MG63 (cell line): ENCODE measurements around the gene EFCAB3. TPM values are rescaled to one million over a fixed set of nuclear protein-coding genes. Genes with fewer than 3 reads are reported as not detected.
"Not testable (repeated sequence)": the region's sequence is repeated elsewhere in the genome, so short reads cannot be mapped to it uniquely, and the experiment has no call there.

Source experiments
- DNase-seq: peaks from one replicate; pipeline ENCODE4 v3.0.0-alpha.2; 2020
- H3K27me3 ChIP-seq: fragments of 250-450 bp; sonication (Bioruptor Pico); 2 replicates; pipeline ENCODE4 v1.5.1; 2020; ENCODE audit warnings: mild to moderate bottlenecking, moderate library complexity
- H3K36me3 ChIP-seq: fragments of 250-450 bp; sonication (Bioruptor Pico); 2 replicates; pipeline ENCODE4 v1.5.1; 2020; ENCODE audit warnings: mild to moderate bottlenecking, moderate library complexity
- H3K4me3 ChIP-seq: fragments of 250-450 bp; sonication (Bioruptor Pico); 2 replicates; pipeline ENCODE4 v1.5.1; 2020; ENCODE audit warnings: mild to moderate bottlenecking, moderate library complexity
- H3K9me3 ChIP-seq: fragments of 250-450 bp; sonication (Bioruptor Pico); 2 replicates; pipeline ENCODE4 v1.5.1; 2020; ENCODE audit warnings: mild to moderate bottlenecking, moderate library complexity
- total RNA-seq: library from RNA; depleted of rRNA; stranded (reverse); fragments of >200 nt; shearing (Covaris generic); gene quantifications from 2 replicates; pipeline ENCODE4 v1.2.3, GENCODE V29; 2014; ENCODE audit warnings: low replicate concordance; rRNA removed

Gene EFCAB3
- total RNA-seq: not detected in 2 replicates

DNA sequence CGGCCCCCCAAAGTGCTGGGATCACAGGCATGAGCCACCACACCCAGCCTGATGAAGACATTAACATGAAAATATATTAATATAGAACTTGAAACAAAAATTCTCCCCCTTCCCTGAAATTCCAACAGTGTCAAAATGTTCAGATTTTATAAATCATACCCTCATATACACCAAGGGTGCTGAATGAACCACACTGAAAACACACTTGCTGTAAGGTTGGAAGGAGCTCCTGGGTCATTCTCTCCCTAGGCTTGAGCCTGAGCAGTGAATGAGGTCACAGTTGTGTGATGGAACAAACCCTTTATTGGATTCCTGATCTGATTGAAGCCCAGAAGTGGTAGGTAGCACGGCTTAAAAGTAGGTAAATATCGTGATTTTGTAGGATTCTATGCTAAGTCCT lies at the start of gene EFCAB3:
TSS of gene EFCAB3 (plus strand) at position 301 of the 400 bp plus-strand sequence. CDS start 2,427 bp downstream, outside the sequence.
- Histone ChIP-seq H3K4me3 (no peak within 1 kb of the TSS), H3K27me3 (peaks cover 52% of the 10 kb centered on the region), H3K9me3 (no peaks in the 10 kb centered on the region), H3K36me3 (no peaks in the 10 kb centered on the region)
- DNase-seq: no peak

- no peaks in the 10 kb centered on the region for H3K36me3 ChIP-seq
- no peak overlapping the region for H3K4me3 ChIP-seq
- no peak for DNase-seq
- peaks cover 13% of the 10 kb centered on the region; the same call in 1 of the 2 replicates for H3K27me3 ChIP-seq
- H3K9me3 ChIP-seq: peaks cover 5% of the 10 kb centered on the region
These were observed 43.8 kb upstream of the EFCAB3 start for GRCh38 chr17:62336527-62336926.

- Histone ChIP-seq H3K36me3 (no peaks in the 10 kb centered on the region), H3K9me3 (peaks cover 5% of the 10 kb centered on the region), H3K4me3 (no peak overlapping the region), H3K27me3 (peaks cover 62% of the 10 kb centered on the region)
- no peak for DNase-seq
These were observed 36.5 kb upstream of the EFCAB3 start for GRCh38 chr17:62343764-62344270.

- Histone ChIP-seq H3K36me3 (no peaks in the 10 kb centered on the region), H3K27me3 (peaks cover 63% of the 10 kb centered on the region), H3K9me3 (peaks cover 10% of the 10 kb centered on the region), H3K4me3 (no peak overlapping the region)
- DNase-seq: no peak
These were observed 29.2 kb upstream of the EFCAB3 start for GRCh38 chr17:62351176-62351575.

- Histone ChIP-seq H3K9me3 (no peaks in the 10 kb centered on the region), H3K27me3 (peaks cover 24% of the 10 kb centered on the region), H3K4me3 (no peak overlapping the region), H3K36me3 (no peaks in the 10 kb centered on the region)
- no peak for DNase-seq
These were observed 14.2 kb upstream of the EFCAB3 start for GRCh38 chr17:62366191-62366590.

DNA sequence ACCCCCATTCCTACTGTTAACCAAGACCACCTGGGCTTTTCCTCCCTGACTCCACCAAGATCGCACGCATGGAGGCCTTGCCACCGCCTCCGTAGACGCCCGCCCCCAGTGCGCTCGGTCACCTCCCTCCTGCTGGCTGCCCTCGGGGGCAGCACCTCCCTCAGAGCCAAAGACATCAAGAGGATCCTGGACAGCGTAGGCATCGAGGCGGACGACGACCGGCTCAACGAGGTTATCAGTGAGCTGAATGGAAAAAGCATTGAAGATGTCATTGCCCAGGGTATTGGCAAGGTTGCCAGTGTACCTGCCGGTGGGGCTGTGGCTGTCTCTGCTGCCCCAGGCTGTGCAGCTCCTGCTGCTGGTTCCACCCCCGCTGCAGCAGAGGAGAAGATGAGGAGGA lies 1.2 kb downstream of the EFCAB3 start:
- DNase-seq: no peak
- no peaks in the 10 kb centered on the region for H3K36me3 ChIP-seq
- peaks cover 40% of the 10 kb centered on the region for H3K27me3 ChIP-seq
- no peak overlapping the region for H3K4me3 ChIP-seq
- no peaks in the 10 kb centered on the region for H3K9me3 ChIP-seq

DNA sequence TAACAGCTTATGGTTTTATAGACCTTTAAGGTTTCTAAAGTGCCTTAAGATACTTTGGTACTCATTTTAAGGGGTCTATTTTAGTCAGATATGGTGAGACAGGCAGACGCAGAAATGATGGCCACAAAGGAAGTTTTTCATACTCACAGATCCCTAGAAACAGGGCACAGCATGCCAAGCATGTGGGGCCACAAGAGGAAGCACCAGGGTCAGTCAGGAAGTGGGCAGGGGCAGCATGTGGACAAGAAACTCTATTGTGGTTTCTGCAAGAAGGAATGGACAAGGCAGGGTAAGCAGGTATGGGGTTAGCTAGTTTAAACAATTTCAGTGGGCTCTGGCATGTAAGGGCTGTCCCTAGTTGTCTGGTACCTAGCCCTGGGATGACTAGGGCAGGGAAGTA lies 8.5 kb downstream of the EFCAB3 start:
- Histone ChIP-seq H3K27me3 (peaks cover 37% of the 10 kb centered on the region), H3K36me3 (no peaks in the 10 kb centered on the region), H3K9me3 (no peaks in the 10 kb centered on the region), H3K4me3 (no peak overlapping the region)
- DNase-seq: no peak

GRCh38 chr17:62392908-62393307 lies 12.6 kb downstream of the EFCAB3 start:
- peaks cover 55% of the 10 kb centered on the region for H3K27me3 ChIP-seq
- H3K9me3 ChIP-seq: no peaks in the 10 kb centered on the region
- H3K36me3 ChIP-seq: no peaks in the 10 kb centered on the region
- no peak for DNase-seq
- H3K4me3 ChIP-seq: no peak overlapping the region

GRCh38 chr17:62398891-62399290 lies 18.5 kb downstream of the EFCAB3 start:
- peaks cover 22% of the 10 kb centered on the region for H3K27me3 ChIP-seq
- no peak overlapping the region for H3K4me3 ChIP-seq
- peaks cover 4% of the 10 kb centered on the region for H3K9me3 ChIP-seq
- no peaks in the 10 kb centered on the region for H3K36me3 ChIP-seq
- DNase-seq: no peak

GRCh38 chr17:62405451-62405850 lies 25.1 kb downstream of the EFCAB3 start:
- Histone ChIP-seq H3K9me3 (peaks cover 4% of the 10 kb centered on the region), H3K36me3 (no peaks in the 10 kb centered on the region), H3K27me3 (peaks cover 3% of the 10 kb centered on the region; the same call in 1 of the 2 replicates), H3K4me3 (no peak overlapping the region)
- no peak for DNase-seq

DNA sequence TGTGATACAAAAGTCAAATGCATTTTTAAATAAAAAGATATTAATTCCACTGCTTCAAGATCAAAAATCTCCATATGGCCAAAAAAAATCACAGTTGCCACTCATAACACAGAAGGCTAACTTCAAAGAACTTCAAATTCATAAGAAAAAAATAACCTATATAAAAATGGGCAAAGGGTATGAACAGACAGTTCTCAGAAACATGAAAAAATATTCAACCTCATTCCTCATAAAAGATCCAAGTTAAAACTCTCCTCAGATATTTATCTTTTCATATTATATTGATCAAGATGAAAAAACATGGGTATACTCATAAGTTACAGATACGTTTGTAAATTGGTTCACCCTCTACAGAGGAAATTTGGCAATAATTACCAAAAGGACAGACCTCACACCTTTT lies 32.7 kb downstream of the EFCAB3 start:
- DNase-seq, H3K4me3 ChIP-seq, H3K36me3 ChIP-seq, H3K27me3 ChIP-seq, H3K9me3 ChIP-seq: not testable (repeated sequence)

DNA sequence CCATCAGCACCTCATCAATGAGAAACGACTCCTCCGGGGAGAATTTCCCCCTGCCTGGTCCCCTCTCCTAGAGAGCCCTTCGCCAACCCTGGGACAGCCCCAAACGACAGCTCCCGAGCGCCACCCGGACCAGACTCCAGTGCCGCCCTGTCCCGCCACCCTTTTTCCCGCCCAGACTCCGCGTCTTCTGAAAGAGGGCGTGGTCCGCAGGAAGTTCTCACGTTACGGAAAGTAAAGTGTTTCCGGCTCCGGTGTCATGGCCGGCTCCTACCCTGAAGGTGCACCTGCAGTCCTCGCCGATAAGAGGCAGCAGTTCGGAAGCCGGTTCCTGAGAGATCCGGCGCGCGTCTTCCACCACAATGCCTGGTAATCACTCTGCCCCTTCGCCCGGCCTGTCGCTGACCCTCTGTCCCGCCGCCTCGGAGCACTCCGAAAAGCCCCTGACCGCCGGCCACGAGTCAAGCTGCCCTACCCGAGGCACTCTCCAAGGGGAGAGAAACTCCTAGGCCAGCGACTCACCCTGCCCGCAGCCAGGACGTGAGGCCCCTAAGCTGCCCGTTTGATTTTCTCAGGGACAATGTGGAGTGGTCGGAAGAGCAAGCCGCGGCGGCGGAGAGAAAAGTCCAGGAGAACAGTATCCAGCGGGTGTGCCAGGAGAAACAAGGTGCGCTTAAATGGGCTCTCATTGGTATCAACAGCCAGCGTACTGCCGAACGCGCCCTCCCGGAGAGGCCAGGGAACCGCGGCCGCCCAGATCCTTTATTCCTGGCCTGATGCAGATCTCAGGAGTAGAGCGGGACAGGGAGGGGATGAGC lies 43.5 kb downstream of the EFCAB3 start, which contains the start of gene METTL2A:
TSS of gene METTL2A (plus strand) at position 251 of the 815 bp plus-strand sequence. CDS start at position 257, 6 bp downstream.
- not testable (repeated sequence) for H3K9me3 ChIP-seq, H3K27me3 ChIP-seq
- H3K36me3 ChIP-seq: peaks cover 16% of the 10 kb centered on the region
- peak; percentile 90 for DNase-seq
- peak within 1 kb of the TSS; percentile 81 for H3K4me3 ChIP-seq

DNA sequence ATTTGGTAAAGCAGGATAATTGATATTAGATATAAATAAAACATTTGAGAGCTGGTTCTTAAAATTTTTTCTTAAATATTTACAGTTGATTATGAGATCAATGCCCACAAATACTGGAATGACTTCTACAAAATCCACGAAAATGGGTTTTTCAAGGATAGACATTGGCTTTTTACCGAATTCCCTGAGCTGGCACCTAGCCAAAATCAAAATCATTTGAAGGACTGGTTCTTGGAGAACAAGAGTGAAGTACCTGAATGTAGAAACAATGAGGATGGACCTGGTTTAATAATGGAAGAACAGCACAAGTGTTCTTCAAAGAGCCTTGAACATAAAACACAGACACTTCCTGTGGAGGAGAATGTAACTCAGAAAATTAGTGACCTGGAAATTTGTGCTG lies 45.9 kb downstream of the EFCAB3 start:
- not testable (repeated sequence) for H3K27me3 ChIP-seq, H3K4me3 ChIP-seq, DNase-seq, H3K9me3 ChIP-seq
- H3K36me3 ChIP-seq: peaks cover 23% of the 10 kb centered on the region

- H3K9me3 ChIP-seq, H3K4me3 ChIP-seq, DNase-seq, H3K27me3 ChIP-seq: not testable (repeated sequence)
- peaks cover 22% of the 10 kb centered on the region for H3K36me3 ChIP-seq
These were observed 54.9 kb downstream of the EFCAB3 start for GRCh38 chr17:62435251-62435650.

DNA sequence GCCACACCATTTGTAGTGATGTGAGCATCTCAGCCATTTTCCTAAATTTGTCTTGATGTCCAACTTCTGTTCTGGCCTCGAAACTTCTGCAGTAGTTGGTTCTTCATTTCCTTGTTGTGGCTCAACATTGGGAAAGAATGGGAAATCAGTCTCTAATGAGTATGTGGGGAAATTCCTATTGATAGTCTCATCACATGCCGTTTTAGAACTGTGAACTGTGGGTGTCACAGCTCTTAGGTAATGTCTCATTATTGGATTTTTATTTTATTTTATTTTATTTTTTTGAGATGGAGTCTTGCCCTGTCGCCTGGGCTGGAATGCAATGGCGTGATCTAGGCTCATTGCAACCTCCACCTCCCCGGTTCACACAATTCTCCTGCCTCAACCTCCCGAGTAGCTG lies 60.8 kb downstream of the EFCAB3 start:
- not testable (repeated sequence) for H3K27me3 ChIP-seq, H3K9me3 ChIP-seq, H3K4me3 ChIP-seq, DNase-seq
- H3K36me3 ChIP-seq: peaks cover 37% of the 10 kb centered on the region

DNA sequence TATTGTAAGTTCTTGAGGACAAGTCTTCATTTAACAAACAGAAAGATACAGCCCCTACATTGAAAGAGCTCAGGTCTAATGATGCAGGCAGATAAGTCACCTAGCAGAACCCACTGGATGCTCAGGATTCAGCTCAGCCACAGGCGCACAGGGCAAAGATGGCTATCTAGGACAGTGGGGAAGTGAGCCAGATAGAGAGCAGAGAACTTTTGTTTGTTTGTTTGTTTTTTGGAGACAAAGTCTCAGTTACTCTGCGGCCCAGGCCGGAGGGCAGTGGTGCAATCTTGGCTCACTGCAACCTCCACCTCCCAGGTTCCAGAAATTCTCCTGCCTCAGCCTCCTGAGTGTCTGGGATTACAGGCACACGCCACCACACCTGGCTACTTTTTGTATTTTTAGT lies 63.7 kb downstream of the EFCAB3 start:
- H3K9me3 ChIP-seq: no peaks in the 10 kb centered on the region
- H3K36me3 ChIP-seq: peaks cover 48% of the 10 kb centered on the region
- no peak for DNase-seq
- no peak overlapping the region for H3K4me3 ChIP-seq
- H3K27me3 ChIP-seq: no peaks in the 10 kb centered on the region

- peaks cover 47% of the 10 kb centered on the region for H3K36me3 ChIP-seq
- H3K9me3 ChIP-seq, DNase-seq, H3K27me3 ChIP-seq, H3K4me3 ChIP-seq: not testable (repeated sequence)
These were observed 65.4 kb downstream of the EFCAB3 start for GRCh38 chr17:62445791-62446190.

DNA sequence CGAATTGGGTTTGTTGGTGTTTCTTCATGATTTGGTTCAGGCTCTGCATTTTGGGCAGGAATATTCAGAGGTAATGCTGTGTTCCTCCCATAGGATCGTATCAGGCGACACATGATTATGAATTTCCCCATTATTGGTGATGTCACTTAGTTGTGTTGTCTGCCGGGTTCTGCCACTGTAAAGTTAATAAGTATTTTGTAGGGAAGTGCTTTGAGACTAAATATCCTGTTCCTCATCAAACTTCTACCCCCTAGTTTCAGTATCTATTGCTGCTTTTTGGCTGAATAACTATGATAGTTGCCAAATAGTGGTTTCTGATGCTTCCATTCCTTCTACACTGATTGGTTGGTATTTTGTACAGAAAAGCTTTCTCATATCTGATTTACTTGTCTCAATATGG lies 71.8 kb downstream of the EFCAB3 start:
- H3K36me3 ChIP-seq: peaks cover 13% of the 10 kb centered on the region
- DNase-seq, H3K9me3 ChIP-seq, H3K27me3 ChIP-seq, H3K4me3 ChIP-seq: not testable (repeated sequence)
